ENCODE data around the gene BMPR1A.

The BMPR1A gene

GRCh38 chr10:86803156-86803555, 46.7 kb downstream of the BMPR1A start:
- DNase-seq (ENCODE audit: low read depth), result no peak

- no peak for DNase-seq (ENCODE audit: low read depth)
These were observed 48.4 kb downstream of the BMPR1A start for GRCh38 chr10:86804805-86805204.

DNA sequence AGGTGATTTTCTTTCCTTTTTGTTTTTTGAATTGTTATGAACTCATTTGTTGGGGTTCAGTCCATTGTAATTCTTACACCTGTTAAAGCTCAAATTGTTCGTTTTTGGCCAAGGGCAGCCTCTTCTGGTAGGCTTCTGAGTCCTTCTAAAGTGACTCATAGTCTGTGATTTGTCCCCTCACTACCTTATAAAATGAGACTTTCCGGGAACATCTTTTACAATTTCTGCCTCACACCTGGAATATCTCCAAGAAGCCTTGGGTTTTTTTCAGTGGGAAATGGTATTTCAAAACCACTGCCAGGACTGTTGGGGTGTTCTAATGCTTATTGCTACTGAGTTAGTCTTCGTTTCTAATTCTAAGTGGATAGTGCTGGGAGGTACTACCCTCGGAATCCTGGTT, 56.7 kb downstream of the BMPR1A start:
- DNase-seq (ENCODE audit: low read depth), result no peak

DNA sequence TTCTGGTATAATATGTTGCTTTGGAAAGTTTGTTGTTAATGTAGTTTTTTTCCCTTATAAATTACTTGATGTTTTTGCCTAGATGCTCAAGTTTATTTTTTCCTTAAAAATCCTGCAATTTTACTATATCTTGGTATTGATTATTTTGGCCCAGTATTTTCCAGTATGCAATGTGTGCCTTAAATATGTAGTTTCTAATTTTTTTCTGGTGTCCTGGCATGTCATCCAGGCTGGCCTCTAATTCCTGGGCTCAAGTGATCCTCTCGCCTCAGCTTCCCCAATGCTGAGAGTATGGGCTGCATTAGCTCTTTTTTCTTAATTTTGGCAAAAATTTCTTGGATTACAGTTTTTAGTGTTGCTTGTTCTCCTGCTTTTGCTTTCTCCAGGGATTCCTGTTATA, 57.6 kb downstream of the BMPR1A start:
- no peak for DNase-seq (ENCODE audit: low read depth)

DNA sequence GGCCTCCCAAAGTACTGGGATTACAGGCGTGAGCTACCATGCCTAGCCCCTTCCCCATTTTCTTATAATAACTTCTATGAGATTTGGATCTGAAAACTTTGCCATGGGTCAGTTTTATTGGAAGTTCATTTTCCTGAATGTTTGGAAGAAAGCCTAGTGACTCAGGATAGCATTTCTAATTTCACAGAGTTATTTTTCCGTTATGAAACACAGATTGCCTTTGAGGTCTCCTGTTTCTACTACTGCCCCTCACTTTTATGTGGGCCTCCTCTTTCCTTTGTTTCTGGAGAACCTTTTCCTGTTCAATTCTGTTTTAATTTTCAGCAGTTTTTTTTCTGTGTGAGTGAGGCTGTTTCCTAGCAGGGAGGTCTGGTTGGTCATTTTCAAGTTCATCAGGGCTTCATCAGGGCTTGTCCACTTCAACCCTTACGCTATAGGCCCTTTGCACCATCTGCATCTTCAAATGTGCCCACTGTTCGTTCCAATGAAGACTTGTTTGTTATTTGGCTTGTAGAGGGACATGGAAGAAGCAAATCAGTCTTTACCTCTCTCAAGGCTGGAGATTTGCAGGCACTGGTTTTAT, 58.7 kb downstream of the BMPR1A start:
- DNase-seq (ENCODE audit: low read depth), result no peak

DNA sequence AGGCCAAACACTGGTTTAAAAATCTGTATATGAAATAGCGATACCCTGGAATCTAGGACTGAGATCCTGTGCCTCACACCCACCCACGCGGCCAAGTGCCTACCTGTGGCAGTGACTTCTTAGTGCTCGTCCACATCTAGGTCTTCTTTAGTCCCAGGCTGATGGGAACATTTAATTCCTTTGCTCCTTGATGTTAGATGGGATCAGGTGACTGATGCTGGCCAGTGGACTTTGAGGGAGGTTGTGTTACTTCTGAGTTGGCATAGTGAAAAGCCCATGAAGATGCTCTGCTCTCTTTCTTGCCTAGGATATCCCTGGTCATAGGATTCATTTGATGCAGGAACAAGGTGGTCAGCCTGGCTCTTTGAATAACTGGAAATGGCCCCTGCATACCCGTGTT, 59.2 kb downstream of the BMPR1A start:
- DNase-seq (ENCODE audit: low read depth), result no peak

- DNase-seq (ENCODE audit: low read depth), result no peak
These were observed 60.8 kb downstream of the BMPR1A start for GRCh38 chr10:86817246-86817645.

GRCh38 chr10:86819567-86819966, 63.1 kb downstream of the BMPR1A start:
- no peak for DNase-seq (ENCODE audit: low read depth)

DNA sequence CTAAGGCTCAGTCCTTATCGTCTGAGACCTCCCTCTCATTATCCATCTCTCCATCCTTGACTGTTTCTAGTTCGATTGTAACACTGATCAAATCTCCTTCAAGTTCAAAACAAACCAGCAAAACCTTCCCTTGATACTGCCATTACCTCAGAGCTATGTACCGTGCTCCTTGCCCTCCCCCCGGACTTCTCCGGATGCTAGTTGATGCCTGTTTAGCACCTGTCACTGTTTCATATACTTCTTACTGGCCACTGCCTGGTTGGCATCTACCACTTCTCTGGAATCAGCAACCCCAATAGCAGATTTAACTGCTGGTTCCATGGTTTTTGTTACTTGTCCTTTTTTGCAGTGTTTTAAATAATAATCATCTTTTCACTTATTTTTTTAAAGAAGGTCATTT, 64.1 kb downstream of the BMPR1A start:
- DNase-seq (ENCODE audit: low read depth), result no peak

DNA sequence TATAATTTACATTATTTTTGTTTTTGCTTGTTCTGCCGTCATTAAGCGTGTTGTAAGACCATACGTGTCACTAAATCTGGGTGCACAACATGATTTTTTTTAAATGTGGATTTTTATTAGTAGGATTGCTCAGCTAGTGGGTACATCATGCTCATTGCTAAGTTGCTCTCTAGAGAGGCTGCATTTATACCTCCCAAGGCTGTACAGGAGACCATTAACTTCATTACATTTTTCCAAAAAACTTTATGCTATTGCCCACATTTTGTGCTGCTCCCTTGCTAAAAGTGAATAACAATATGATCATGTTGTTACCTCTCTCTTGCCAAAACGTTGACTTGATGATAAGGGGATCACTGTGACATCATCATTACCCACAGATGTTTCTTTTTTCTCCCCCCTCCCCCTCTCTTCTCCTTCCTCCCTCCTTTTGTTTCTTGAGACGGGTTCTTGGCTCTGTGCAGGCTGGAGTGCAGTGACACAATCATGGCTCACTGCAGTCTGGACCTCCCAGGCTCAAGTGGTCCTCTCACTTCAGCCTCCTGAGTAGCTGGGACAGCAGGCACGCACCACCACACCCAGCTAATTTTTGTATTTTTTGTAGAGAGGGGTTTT, 65.1 kb downstream of the BMPR1A start:
- DNase-seq (ENCODE audit: low read depth), result no peak

GRCh38 chr10:86823565-86823964, 67.1 kb downstream of the BMPR1A start:
- DNase-seq (ENCODE audit: low read depth), result no peak

- DNase-seq (ENCODE audit: low read depth), result no peak
These were observed 67.7 kb downstream of the BMPR1A start for GRCh38 chr10:86824151-86824550.

GRCh38 chr10:86825366-86825765, 68.9 kb downstream of the BMPR1A start:
- no peak for DNase-seq (ENCODE audit: low read depth)

DNA sequence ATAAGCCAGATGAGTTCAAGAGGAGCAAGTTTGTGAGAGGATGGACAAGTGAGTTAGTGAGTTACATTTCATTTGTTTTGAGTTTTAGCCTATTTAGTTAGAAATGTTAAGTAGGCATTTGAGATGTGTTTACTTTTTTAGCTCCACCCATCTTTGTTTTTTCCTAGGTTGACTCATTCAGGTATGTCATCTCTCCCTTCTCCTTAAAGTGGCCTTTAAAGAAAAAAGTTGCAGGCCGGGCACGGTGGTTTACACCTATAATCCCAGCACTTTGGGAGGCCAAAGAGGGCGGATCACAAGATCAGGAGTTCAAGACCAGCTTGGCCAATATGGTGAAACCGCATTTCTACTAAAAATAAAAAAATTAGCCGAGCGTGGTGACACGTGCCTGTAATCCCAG, 71.2 kb downstream of the BMPR1A start:
- no peak for DNase-seq (ENCODE audit: low read depth)

- no peak for DNase-seq (ENCODE audit: low read depth)
These were observed 71.7 kb downstream of the BMPR1A start for GRCh38 chr10:86828145-86828544.

DNA sequence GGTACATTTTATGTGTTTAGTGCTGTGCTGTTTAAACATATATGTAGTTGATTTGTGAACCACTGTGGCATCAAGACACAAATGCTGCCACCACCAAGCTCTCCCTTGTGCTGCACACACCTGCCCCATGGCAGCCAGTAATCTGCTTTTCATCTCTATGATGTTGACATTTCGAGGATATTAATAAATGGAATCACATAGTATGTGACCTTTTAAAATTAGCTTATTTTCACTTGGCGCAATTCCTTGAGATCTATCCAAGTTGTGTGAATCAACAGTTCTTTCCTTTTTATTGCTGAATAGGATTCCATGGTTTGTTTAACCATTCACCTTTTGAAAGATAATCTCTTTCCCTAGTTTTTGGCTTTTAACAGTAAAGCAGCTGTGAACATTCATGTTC, 73.1 kb downstream of the BMPR1A start:
- no peak for DNase-seq (ENCODE audit: low read depth)

DNA sequence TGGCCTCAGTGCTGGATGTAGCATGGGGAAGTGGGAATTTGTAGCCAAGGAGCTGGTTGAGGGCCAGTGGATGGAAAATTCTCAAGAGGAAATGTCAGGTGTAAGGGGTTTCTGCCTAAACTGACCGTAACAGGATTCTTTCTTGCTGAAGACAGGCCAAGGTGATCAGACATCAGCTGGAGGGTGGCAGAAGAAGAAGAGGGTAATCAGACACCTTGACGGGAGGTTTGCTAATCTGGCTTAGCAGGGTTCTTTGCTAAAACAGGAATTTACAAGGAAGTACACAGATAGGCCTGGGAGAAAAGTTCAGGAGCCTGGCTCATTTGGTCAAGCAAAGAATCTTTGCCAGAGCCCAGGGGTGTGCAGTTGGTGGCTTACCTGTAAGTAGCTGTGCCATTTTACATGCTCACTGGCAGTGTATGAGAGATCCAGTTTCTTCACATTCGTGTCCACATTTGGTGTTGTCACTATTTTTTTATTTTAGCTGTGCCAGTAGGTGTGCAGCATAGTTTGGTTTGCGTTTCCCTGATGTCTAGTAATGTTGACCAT, 73.7 kb downstream of the BMPR1A start:
- no peak for DNase-seq (ENCODE audit: low read depth)

DNA sequence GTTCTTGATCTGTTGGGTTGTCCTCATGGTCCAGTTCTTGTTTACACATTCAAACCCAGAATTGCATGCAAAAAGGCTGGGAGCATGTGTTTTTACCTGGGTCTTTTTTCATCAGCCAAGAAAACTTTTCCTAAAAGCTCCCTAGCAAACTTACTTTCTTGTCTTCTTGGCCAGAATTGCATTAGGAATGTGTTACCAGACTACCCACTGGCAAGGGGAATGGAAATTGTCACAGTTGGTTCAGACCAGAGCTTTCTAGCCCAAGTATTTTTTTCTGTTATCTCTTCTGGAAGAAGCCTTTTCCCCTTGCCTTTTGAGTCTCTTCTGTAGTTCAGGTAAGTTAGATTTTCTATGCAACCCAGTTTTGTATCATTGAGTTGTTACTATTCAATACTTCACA, 77.5 kb downstream of the BMPR1A start:
- no peak for DNase-seq (ENCODE audit: low read depth)

DNA sequence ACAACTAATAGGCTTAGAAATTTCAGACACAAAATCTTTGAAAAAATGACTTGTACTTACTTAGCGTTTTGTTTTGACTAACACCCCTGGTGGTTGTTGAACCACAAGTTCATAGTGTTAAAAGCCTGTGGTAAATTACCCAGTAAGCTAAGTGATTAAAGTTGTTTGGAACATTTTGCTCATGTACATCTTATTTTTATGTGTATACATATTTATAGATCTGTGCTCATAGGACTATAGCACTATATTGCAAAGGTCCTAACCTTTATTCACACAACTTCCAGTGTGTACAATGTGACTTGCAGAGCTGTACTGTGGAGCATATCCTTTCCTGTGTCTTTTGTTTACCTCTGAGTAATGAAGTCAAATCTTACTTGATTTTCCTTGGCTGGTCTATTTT, 79.6 kb downstream of the BMPR1A start:
- DNase-seq (ENCODE audit: low read depth), result no peak

DNA sequence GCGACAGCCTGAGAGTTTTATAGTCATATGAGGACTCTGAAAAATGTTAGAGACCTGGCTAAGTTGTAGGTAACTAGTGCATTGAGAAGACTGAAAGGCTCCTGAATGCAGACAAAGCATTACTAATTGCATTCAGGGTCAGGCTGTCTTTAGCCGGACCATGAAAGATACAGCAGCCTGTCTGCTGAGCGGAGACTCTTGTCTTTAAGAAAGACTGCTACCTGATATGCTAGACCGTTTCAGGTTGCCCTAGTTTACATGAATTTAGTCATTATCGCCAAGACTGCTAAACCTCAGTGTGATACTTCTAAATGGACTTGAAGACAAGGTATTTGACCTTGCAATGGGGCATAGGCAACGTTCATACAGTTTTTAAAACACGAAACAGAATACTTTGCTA, 81.2 kb downstream of the BMPR1A start:
- no peak for DNase-seq (ENCODE audit: low read depth)

DNA sequence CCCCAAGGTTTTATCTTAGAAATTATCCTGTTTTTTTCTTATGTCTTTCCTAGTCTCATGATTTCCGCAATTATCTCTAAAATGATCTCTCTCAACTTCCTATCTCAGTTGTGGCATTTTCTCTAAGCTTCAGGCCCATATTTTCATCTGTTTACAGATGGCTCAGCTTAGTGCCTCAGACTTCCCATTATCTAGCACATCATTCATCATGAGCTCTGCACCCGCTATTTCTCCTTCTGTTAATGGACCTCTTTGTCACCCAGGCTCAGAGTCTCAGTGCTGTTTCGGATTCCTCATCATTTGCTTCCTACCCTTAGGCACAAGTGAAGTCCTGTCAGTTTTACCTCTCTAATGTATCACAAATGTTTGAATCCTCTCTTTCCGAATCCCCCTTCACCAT, 84.1 kb downstream of the BMPR1A start:
- DNase-seq (ENCODE audit: low read depth), result no peak

GRCh38 chr10:86846088-86846487, 89.7 kb downstream of the BMPR1A start:
- no peak for DNase-seq (ENCODE audit: low read depth)

DNA sequence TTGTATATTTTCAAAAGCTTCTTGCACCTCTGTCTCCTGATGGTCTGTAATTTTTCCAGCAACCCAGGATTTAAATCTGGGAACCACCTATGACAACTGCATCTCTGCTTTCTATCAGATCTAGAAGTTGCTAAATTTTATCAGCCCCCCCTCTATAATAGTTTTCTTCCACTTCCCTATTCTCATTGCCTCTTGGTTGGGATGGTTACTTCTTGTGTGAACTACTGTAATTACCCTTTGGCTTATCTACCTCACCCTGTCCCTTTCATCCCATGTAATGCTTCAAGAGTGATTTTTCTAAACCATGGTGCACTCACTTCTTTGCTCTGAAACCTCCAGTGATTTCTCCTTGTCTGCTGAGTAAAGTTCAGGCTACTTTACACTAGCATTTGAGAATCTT, 92.3 kb downstream of the BMPR1A start:
- no peak for DNase-seq (ENCODE audit: low read depth)
